Mesodermal cell (in vitro differentiated cells): Measurements from ENCODE around the gene TMEM43.
"Not testable (repeated sequence)": the region's sequence is repeated elsewhere in the genome, so short reads cannot be mapped to it uniquely, and the experiment has no call there.

Experiments used
- H3K27ac ChIP-seq: 2 replicates; pipeline ENCODE4 v1.7.0; 2013; ENCODE audit warnings: mild to moderate bottlenecking, low read depth, low read length, moderate library complexity; ENCODE audit not compliant: severe bottlenecking
- H3K36me3 ChIP-seq: 2 replicates; pipeline ENCODE4 v1.7.1; 2013; ENCODE audit warnings: mild to moderate bottlenecking, low read length, moderate library complexity; ENCODE audit not compliant: control insufficient read depth, insufficient read depth
- H3K4me1 ChIP-seq: one replicate; pipeline ENCODE4 v1.7.1; 2013; ENCODE audit warnings: mild to moderate bottlenecking, low read length; ENCODE audit not compliant: insufficient read depth, control insufficient read depth, poor library complexity, severe bottlenecking
- H3K4me3 ChIP-seq: 2 replicates; pipeline ENCODE4 v1.7.0; 2013; ENCODE audit warnings: low read length, control low read depth, mild to moderate bottlenecking; ENCODE audit not compliant: insufficient read depth, poor library complexity, severe bottlenecking; ENCODE audit errors: extremely low read depth
- H3K9me3 ChIP-seq: 2 replicates; pipeline ENCODE4 v1.7.1; 2013; ENCODE audit warnings: mild to moderate bottlenecking, low read length, moderate library complexity; ENCODE audit not compliant: control insufficient read depth
- WGBS, 2 experiments: methylation state at CpG; one replicate each; pipeline ENCODE4 v1.1.5; 2013; ENCODE audit warnings: missing lambda C conversion rate in 2 of 2; ENCODE audit not compliant: insufficient coverage in 2 of 2; 5-methylcytosine and 5-hydroxymethylcytosine counted together

Gene TMEM43

DNA sequence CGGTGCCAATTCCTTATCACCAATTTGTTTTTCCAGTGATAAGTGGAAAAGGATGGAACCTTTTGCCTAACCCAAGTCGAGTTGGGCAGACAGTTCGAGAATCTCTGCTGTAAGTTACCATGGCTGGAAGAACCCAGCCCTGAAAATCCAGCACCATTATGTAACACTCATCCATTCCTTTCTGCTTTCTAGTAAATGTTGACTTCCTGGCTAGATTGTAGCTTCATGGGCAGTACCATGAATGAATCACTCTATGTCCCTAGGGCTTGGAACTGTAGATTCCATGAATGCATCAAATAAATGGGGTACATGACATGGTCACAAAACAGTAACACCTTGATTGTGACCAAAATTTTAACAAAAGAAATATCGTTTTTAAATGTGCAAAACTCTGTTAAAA is 14.2 kb upstream of the TMEM43 start:
- Histone ChIP-seq H3K4me1 (no peaks in the 10 kb centered on the region), H3K36me3 (peaks cover 47% of the 10 kb centered on the region), H3K27ac (no peak overlapping the region), H3K4me3 (no peak overlapping the region), H3K9me3 (no peaks in the 10 kb centered on the region)
- WGBS, 2 experiments, result 94 to 100% methylated on average over 1 to 2 of the region's 4 CpGs

DNA sequence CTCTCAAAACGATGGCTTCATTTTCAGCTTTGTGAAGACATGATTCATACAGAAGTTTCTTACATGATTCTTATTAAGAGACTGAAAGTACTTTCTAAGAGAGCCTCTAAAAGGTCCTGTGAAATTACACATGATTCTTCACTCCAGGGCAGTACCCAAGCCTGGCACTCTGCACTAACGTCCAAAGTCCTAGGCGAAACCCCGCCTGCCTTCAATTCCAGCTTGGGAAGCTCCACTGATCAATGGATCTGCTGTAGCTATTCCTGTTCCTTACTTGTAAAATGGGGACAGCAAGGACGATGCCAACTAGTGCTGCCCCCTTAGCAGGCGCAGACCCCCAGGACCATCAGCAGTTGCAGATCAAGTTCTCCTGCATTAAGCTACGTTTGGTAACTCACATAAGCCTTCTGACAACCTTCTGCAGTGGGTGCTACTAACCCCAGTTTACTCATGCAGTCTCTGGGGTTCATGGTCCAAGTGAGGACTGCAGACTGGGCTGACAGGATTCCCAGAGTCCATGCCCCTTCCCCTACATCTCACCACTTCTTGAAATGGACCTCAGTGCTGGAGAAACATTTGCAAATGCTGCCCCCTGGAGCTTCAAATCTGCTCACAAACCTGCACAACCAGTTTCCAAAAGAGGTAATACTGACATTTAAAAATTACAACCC is 10.8 kb upstream of the TMEM43 start:
- H3K4me1 ChIP-seq, result no peaks in the 10 kb centered on the region
- H3K9me3 ChIP-seq, result no peaks in the 10 kb centered on the region
- peaks cover 58% of the 10 kb centered on the region for H3K36me3 ChIP-seq
- H3K27ac ChIP-seq, result no peak overlapping the region
- 91 to 96% methylated on average over 6 of the region's 7 CpGs for WGBS, 2 experiments
- no peak overlapping the region for H3K4me3 ChIP-seq

GRCh38 chr3:14117468-14118399 is 7.1 kb upstream of the TMEM43 start:
- WGBS, 2 experiments, result 91 to 100% methylated on average over 5 to 6 of the region's 10 CpGs
- Histone ChIP-seq H3K27ac (no peak overlapping the region), H3K4me3 (no peak overlapping the region), H3K36me3 (peaks cover 67% of the 10 kb centered on the region), H3K9me3 (no peaks in the 10 kb centered on the region), H3K4me1 (no peaks in the 10 kb centered on the region)

GRCh38 chr3:14118400-14119381 is 6.2 kb upstream of the TMEM43 start:
- Histone ChIP-seq H3K9me3 (no peaks in the 10 kb centered on the region), H3K36me3 (peaks cover 65% of the 10 kb centered on the region), H3K4me3 (no peak overlapping the region), H3K4me1 (peaks cover 7% of the 10 kb centered on the region), H3K27ac (no peak overlapping the region)
- WGBS, 2 experiments, result 91 to 94% methylated on average over 10 to 12 of the region's 13 CpGs

- Histone ChIP-seq H3K9me3 (no peaks in the 10 kb centered on the region), H3K4me1 (peaks cover 9% of the 10 kb centered on the region), H3K27ac (no peak overlapping the region), H3K36me3 (peaks cover 56% of the 10 kb centered on the region), H3K4me3 (no peak overlapping the region)
- WGBS, 2 experiments, result 88 to 100% methylated on average over 1 of the region's 2 CpGs
Measured at GRCh38 chr3:14119651-14120050, 5.2 kb upstream of the TMEM43 start.

GRCh38 chr3:14120111-14120920 is 4.5 kb upstream of the TMEM43 start:
- Histone ChIP-seq H3K4me1 (peaks cover 9% of the 10 kb centered on the region), H3K27ac (no peak overlapping the region), H3K36me3 (peaks cover 50% of the 10 kb centered on the region), H3K9me3 (no peaks in the 10 kb centered on the region), H3K4me3 (no peak overlapping the region)
- 94 to 96% methylated on average over 10 of the region's 11 CpGs for WGBS, 2 experiments

DNA sequence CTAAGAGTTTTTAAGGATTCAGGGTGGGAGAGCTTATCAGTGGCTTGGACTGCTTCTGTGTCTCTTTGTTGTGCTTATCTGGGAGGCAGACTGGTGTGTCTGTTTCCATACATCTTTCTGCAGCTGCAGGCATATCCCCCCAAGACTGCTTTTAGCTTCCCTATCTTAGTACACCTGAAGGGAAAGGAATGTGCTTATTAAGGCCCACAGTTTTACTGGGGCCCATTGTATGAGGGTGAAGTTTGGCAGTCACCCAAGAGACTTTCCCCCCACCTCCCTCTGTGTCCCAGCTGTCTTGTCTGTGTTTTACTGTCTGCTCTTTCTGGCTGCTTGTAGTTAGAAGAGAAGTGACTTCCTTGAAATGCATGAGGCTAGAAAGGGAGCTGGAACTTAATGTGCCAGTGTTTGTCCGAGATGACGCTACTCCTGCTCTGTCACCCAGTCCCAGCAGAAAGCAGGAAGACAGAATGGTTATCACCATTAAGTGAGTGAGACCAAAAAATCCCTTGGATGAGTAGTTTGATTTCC is 3.9 kb upstream of the TMEM43 start:
- not testable (repeated sequence) for H3K9me3 ChIP-seq, H3K4me1 ChIP-seq, H3K4me3 ChIP-seq, H3K27ac ChIP-seq
- peaks cover 43% of the 10 kb centered on the region for H3K36me3 ChIP-seq
- 79 to 92% methylated on average over 2 of the region's 2 CpGs for WGBS, 2 experiments

GRCh38 chr3:14121859-14122258 is 3.0 kb upstream of the TMEM43 start:
- Histone ChIP-seq H3K27ac (no peak overlapping the region), H3K36me3 (peaks cover 43% of the 10 kb centered on the region), H3K4me3 (no peak overlapping the region), H3K9me3 (no peaks in the 10 kb centered on the region), H3K4me1 (peaks cover 18% of the 10 kb centered on the region)
- 49 to 62% methylated on average over 4 of the region's 5 CpGs for WGBS, 2 experiments

DNA sequence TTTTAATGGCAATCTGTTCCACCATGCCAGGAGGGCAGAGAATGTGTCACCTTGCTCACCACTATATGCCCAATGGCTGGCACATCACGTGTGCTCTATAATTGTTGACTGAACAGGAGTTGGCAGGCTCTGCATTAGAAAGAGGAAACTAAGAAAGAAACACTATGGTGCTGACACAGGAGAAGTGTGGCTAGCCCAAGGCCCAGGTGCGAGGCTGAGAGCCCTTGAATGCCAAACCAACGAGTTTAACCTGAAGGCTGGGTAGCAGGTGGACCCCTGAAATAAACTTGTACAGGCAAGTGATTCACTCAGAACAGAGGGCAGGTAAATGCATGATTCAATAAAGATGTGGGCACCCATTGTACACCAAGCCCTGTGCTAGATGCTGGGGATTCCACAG is 2.6 kb upstream of the TMEM43 start:
- H3K9me3 ChIP-seq, result no peaks in the 10 kb centered on the region
- H3K4me3 ChIP-seq, result no peak overlapping the region
- no peak overlapping the region for H3K27ac ChIP-seq
- WGBS, 2 experiments, result 78 to 97% methylated on average over 3 of the region's 3 CpGs
- peaks cover 22% of the 10 kb centered on the region for H3K4me1 ChIP-seq
- peaks cover 48% of the 10 kb centered on the region for H3K36me3 ChIP-seq
